ENCODE data around the gene ADGRD1.

ADGRD1 gene

DNA sequence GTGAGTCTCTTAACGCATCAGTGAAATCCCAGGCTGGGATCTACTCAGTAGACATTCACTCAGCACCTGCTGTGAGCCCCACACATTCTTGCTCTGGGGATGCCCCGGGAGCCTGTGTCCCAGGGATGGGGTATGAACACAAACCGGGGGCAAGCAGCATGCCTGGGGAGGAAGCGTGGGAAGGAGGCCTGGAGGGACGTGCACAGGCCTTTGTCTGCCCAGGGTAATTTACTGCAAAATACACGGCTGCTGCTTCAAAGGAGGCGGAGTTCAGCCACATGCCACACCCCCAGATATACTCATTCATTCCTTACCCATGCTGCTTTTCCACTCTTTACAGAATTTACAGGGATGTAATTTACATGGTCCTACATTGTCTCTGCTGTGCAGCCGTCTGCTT, 187.8 kb downstream of the ADGRD1 start:
- no peak for DNase-seq

DNA sequence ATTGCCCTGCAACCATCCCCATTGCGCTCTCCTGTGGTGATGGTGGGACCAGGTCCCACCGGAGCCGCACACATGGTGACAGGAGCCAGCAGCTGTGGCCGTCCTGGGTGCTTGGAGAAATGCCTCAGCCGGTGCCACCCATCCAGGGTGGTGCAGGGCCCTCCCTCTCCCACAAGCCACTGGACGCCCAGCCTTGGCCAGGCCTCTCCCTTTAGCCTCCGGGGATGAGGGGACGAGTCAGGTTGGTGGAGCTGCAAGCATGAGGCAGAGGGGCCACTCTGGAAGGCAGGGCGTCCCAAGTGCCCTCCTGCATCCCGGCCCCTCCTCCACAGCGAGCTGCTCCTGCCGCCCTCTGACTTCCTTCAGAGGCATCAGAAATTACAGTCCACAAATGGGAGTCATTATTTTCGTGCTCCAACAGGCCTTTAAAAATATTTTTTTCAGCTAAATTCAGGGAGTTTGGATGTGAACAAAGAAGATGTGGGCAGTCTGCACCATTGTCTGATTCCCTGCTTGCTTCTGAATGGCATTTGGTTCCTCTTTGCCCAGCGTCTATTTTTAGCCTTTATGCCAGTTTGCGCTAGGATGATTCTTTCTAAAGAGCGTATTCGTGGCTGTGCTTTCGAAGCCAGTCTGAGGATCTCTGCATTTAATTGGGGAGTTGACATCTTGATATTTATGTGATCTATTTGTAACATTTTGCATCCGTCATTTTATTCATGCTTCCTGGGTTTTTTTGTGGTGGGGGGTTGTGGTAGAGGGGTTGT, 189.4 kb downstream of the ADGRD1 start:
- DNase-seq = no peak

DNA sequence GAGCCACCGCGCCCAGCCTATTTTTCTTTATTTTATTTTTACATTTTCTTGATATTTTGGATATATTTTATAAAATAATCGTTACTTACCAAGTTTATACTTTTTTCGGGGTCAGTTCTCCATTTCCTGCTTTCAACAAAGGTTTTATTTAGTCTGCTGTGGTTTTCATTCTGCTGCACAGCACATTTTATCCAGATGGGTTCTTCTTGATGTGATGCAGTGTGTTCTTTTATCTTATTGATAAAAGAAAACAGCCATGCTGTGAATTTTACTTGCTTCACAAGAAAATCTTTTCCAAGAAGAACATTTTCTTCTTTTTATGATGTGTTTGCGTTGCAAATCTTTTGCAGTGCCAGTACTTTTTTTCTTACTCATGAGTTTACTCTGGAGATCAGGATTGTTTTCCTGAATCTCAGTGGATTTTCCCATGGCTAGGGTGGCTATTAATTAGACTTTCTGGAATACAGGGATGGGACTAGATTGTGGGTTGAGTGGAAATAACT, 192.5 kb downstream of the ADGRD1 start:
- no peak for DNase-seq

DNA sequence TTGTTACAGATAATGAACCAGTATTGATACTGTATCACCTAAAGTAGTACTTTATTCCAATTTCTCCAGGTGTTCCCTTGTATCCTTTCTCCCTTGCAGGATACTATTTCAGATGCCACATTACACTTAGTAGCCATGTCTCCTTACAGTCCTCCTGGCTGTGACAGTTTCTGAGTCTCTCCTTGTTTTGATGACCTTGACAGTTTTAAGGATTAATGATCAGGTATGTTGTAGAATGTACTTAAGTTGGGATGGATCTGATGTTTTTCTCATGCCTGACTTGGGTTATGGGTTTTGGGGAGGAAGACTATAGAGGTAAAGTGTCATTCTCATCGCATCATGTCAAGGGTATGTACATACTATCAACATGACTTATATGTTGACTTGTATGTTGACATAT, 193.6 kb downstream of the ADGRD1 start:
- no peak for DNase-seq

DNA sequence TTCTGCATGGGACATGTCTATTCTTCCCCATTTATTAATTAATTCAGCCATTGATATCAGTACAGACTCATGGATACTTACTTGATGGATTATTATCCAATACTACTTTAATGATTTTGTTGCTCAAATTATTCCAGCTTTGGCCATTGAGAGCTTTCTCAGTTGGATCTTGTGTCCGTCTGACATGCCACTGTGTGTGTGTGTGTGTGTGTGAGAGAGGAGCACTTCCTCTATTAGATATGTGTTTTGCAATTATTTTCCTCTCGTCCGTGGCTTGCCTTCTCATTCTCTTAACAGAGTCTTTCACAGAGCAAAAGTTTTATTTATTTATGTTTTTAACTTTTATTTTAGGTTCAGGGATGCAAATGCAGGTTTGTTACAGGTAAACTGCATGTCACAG, 194.2 kb downstream of the ADGRD1 start:
- no peak for DNase-seq

DNA sequence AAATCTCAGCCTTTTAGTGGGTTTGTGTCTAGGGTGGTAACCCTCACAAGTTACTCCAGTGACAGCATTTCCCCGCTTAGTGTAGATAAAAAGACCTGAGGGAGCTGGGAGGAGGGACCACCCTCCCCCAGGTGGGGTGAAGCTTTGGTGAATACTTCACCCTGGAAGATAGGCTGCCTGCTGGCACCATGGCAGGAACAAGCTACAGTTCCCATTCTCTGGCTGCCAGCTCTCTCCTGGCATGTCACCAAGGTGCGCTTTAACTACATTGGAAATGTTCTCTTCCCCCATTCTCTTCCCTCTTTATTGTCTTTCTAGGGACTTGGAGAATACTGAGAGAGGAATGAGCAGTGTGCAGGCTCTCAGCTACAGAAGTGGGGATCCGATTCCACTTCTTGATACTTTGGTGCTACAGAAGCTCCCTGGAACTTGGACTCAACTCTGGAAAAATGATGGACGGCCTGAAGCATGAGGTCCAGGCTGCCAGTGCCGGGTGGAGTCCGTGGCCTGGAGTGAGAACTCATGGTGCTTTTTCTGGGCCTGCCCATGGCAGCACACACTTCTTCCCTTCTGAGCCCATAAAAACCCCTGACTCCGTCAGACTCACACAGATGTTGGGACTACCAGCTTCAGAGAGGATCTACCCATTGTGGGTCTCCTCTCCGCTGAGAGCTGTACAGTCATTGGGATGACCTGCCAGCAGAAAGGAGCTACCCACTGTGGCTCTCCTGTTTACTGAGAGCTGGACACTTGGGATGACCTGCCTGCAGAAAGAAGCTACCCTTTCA, 198.0 kb downstream of the ADGRD1 start:
- no peak for DNase-seq

DNA sequence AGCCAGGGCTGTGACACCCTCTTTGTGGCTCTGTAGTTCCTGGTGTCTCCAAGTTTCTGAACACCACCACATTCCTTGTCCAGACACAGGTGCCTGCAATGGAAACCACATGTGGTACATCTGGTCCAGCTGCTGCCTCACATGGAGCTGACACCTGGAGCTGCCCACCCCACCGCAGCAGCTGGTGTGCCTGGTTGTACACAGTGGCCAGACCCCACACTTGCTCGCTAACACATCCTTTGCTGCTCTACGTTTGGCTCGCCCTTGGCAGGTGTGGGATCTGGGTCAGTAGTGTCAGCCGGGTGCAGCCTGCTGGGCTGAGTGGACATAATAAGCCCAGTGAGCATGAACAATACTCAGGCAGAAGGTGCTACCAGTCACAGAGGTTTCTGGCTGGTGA, 198.9 kb downstream of the ADGRD1 start:
- no peak for DNase-seq

DNA sequence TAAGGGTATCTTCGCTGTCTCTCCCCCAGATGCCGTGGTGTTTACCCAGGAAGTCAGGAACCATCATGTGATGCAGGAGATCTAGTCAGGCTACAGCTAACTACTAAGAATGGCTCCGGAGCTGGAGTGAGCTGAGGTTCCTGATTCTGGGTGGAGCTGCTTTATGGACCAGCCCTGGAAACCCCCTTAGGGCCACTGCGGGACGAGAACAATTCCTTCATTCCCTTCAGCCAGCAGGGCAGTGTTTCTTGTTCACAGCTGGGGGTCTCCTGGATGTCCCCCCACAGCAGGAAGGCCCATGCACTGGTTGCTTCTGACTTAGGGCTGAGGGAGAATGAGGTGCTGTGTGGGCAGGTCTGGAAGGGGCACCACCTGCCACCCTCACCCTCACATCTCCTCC, 199.3 kb downstream of the ADGRD1 start:
- no peak for DNase-seq

DNA sequence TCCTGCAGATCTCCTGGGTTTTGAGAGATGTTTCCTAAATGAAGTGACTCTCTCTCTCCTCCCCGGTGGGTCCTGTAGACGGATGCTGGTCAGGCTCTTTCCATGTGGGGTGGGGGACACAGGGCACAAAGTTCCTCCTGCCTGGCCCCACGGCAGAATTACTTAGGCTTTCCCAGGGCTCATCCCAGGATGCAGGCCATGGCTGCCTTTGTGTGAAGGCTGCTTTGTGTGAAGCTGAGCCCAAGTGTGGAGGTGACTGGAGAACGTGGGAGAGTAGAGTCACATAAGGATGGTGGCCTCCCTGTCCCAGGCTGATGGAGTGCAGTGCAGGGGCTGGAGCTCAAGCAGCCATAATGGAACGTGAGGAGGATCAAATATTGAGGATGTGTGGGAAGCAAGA, 200.2 kb downstream of the ADGRD1 start:
- DNase-seq = no peak

DNA sequence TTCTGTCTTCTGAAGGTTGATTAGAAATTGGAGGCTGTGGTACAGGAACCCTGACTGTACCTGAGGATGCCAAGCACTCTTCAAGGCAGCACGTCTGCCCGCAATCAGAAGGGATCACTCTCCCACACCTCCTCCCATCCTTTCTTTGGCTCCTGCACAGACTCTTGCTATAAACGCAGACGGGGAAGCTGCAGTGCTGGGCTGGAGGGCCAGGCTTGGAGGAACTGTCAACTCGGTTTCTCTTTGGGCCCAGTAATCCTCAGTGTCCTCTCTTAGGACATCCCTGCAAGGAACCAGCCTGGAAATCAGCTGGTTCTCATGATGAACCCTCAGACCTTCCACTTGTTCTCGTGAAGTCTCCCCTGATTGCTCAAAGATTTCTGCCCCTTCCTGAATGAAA, 201.4 kb downstream of the ADGRD1 start:
- no peak for DNase-seq

DNA sequence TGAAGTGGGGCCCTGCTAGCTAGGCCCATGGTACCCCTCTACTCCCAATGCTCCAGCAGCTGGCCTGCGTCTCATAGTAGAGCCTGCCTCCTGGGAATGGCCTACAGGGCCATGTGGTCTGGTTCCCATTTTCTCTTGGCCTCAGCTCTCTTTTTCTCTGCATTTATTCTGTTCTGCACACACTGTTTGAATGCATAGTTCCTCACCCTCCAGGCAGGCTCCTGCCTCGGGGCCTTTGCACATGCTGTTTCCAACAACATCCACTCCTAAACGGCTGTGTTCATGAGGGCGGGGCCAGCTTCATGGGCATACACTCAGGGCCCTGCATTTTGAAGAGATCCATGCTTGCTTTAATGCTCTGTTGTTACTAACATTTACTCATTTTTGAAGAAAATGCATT, 204.0 kb downstream of the ADGRD1 start:
- no peak for DNase-seq

DNA sequence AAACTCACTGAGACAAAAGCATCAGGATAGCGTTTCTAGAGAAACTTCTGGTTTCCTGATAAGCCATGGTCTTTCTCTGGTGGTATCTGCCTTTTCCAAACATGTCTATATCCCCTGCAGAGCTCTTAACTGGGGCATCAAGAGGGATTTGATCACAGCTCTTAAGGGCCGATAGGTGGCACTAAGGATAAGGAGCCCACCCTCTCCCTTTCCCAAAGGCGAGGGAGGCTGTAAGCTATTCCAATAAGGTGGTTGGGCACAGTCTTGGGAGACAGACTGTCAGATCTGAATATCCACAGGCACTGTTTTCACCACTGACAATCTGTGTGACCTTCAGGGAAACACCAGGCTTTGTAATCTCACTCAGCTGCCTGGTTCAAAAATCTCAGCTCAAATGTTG, 206.0 kb downstream of the ADGRD1 start:
- DNase-seq = no peak

DNA sequence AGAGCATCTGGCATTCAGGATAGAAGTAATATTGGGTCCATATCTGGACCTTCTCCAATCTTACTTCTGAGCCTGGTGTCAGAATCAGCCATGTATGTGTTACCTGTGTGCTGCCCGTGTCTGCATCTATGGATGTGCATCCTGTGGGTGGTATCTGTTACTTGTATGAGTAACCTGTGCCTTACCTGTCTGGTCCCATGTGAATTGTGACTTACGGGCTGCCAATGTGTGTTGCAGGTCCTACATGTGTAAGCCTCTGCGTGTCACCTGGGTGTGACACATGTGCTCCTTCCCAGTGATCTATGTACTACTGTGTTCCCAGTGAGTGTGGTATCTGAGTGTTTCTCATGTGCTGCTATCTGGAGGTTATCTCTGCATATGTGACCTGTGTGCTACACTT, 208.4 kb downstream of the ADGRD1 start:
- no peak for DNase-seq

DNA sequence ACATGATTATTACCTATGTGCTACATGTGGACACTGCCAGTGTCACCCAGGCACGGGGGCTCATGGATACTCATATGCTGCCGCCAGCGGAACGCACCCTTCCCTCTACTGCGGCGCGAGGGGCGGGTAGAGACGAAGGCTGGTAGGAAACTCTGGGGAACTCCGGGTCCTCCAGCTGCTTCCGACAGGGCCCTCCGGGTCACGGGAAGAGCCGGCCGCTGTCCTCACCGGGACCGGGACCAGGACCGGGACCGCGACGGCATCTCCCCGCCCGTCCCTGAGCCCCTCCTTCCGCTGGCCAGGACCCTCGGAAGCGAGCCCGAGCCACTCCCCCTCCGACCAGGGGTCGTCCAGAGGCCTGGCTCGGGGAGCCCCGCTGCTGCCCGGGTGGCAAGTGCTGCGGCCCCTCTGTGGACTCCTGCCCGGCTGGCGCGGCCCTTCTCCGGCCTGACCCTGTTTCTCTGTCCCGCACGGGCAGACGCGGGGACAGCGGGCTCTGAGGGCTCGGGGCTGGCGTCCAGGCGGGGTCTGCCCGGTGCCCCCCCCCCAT, 209.6 kb downstream of the ADGRD1 start:
- DNase-seq = no peak

DNA sequence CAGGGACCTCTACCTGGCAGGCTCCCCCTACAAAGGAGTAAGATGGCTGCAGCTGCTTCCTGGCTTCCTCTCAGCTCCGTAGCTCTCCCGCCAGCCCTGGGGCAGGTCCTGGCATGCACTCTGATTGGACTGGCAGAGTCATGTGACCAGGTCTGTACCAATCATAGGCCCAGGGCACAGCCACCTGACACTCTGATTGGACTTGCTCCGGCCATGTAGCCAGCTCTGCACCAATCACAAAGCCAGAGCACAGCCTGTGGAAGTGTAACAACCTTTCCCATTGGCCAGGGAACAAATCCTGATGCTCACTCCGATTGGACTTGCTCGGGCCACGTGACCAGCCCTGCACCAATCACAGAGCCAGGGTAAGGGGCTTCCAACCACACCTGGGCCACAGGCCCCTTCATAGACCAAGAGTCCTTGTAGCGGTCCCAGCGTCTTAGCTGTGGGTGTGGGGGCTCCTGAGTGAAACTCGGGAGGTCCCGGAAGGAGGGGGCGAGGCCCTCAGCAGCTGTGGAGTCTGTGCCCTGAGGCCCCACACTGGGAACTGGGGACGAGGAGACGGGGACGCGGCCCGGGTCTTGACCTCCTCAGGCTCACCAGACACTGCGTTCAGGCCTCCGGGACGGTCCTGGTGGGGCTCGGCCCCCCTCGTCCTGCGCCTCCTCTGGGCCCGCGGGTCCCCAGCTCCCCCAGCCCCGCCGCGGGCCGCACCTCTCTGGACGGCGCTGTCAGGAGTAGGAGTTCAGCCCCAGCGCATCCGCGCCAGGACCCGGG, 210.6 kb downstream of the ADGRD1 start:
- no peak for DNase-seq

DNA sequence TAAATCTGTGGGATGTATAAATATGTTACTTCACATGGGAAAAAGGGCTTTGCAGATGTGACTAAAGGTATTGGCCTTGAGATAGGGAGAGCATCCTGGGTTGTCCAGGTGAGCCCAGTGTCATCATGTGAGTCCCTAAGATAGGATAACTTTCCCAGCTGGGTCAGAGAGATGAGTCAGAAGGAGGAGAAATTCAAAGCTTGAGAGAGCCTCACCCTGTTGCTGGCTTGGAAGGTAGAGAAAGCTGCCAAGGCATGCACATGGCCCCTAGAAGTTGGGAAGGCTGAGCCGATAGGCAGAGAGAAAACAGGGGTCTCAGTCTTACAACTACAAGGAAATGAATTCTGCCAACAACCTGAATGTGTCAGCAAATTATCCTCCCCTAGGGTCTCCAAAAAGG, 213.0 kb downstream of the ADGRD1 start:
- DNase-seq = no peak

DNA sequence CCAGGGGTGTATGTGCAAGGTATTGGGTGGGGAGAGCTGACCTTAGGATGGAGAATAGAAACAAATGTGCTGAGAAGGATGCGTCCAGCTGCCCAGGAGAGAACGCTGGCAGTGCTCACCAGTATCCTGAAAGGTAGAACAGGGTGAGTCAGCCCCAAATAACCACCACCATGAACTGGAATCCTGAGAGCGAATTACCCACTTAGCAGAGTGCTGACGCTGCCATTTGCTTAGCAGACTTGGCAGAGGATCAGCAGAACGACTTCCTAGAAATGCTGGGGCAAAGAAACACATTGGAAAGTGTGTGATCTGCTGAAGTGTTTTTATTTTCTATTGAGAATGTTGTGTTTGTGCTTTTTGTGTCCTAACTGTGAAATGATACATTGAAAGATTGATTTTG, 213.6 kb downstream of the ADGRD1 start:
- DNase-seq = no peak

DNA sequence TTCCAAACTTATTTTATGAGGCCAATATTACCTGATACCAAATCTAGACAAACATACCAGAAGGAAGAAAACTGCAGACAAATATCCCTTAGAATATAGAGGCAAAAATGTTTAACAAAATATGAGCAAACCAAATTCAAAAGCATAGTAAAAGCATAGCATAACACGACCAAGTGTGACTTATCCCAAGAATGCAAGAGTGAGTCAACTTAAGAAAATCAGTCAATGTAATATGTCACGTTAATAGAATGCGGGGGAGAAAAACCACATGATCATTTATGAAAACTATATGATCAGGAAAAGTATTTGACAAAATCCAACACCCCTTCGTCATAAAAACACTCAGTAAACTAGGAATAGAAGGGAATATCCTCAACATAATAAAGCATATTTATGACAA, 217.3 kb downstream of the ADGRD1 start:
- DNase-seq = no peak

DNA sequence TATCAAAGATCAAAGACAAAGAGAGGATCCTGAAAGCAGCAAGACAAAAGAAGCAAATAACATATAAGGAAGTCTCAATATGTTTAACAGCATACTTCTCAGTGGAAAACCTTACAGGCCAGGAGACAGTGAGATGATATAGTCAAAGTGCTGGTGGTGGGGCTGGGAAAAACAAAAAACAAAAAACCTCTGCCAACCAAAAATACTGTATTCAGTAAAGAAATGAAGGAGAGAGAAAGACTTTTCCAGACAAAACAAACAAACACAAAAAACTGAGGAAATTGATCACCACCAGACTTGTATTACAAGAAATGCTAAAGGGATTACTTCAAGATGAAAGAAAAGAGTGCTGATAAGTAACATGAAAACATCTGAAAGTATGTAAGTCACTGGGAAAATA, 221.2 kb downstream of the ADGRD1 start:
- no peak for DNase-seq

DNA sequence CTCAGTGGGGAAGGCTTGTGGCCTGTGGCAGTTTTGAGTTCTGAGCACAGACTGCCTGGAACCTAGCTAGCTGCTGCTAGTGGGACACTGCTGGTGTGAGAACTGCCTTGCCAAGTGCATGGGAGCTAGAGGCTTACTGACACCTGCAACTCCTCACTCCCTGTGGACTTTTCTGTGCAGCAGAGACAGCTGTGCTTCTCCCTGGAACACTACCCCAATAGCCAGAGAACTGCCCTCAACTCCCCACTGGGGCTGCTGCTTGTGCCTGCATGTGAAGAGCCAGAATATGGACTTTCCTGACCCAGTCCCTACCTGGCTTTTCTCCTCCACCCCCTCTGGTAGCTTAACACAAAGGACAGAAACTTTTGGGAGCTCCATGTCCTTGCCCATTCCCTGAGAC, 222.6 kb downstream of the ADGRD1 start:
- DNase-seq = no peak

DNA sequence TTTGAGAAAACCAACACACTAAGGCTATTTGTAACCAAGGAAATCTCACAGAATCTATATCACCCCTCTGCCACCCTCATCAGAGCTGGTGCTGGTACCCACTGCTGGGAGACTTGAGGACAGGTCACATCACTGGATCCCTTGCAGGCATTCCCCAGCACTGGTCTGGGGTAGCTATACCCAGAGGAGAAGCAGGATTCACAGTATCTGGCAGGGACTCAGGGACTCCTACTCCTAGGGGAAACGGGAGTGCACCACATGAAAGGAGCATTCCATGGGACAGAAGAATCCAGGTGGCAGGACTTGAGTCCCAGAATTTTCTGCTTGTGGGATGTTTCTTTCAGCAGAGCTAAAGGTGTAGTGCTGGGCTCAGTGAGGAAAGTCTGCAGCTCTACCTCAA, 223.2 kb downstream of the ADGRD1 start:
- no peak for DNase-seq

DNA sequence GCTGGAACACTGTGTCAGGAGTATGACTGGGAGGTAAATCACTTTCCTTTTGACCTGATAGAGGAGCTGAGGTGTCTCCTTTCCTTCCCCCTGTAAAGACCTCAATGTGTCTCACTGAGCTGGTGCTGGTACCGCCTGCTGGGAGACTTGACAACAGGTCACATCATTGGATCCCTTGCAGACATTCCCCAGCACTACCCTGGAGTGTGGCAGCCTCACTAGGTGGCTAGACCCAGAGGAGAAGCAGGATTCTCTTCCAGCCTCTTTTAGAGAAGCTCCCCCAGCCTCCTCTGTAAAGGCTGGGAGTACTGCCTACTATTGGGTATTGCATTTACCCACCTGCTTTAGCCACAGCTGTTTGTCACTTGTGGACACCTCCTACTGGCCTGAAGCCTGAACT, 223.9 kb downstream of the ADGRD1 start:
- no peak for DNase-seq

DNA sequence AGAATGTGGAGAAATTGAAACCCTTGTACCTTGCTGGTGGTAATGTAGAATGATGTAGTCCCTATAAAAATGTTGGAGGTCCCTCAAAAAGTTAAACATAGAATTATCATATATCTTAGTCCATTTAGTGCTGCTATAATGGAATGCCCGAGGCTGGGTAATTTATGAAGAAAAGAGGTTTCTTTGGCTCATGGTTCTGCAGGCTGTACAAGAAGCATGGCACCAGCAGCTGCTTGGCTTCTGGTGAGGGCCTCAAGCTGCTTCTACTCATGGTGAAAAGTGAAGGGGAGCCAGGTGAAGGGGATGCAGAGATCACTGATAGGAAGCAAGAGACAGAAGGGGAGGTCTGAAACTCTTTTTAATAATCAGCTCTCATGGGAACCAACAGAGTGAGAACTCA, 233.9 kb downstream of the ADGRD1 start:
- DNase-seq = no peak
